ENCODE results near the gene PTPN4.

- TF ChIP-seq EZH2 (IDR thresholded peaks at IDR 0.05; ENCODE audit: insufficient read depth, poor library complexity, severe bottlenecking) (no peak), EZH2phosphoT487 (IDR thresholded peaks at IDR 0.05; ENCODE audit: insufficient read depth, low read depth) (no peak)
Observed at GRCh38 chr2:119932809-119933208, 173.1 kb downstream of the PTPN4 start.
